Measurements from ENCODE around the gene ZNF367.

GRCh38 chr9:96453625-96454024, 35.5 kb upstream of the ZNF367 start:
- TF ChIP-seq POLR2A (IDR thresholded peaks at IDR 0.05), result no peak
- TF ChIP-seq CTCF (IDR thresholded peaks at IDR 0.05 in 4 of 5, conservative IDR thresholded peaks at IDR 0.05 in 1 of 5), result peak in 4 of 5 experiments; percentile 9 to 29 (median 18)

Data from gastrocnemius medialis (tissue), 4 donors.